ENCODE results near the gene LRRC7. TPM values are rescaled to one million over a fixed set of nuclear protein-coding genes. Genes with fewer than 3 reads are reported as not detected.
"Not testable (repeated sequence)": the region's sequence is repeated elsewhere in the genome, so short reads cannot be mapped to it uniquely, and the experiment has no call there.

LRRC7 gene
- total and polyA plus RNA-seq, 2 donors (not counting 1 experiment from before 2014, with no cell fraction given), result 0.03 TPM; not detected in 1

DNA sequence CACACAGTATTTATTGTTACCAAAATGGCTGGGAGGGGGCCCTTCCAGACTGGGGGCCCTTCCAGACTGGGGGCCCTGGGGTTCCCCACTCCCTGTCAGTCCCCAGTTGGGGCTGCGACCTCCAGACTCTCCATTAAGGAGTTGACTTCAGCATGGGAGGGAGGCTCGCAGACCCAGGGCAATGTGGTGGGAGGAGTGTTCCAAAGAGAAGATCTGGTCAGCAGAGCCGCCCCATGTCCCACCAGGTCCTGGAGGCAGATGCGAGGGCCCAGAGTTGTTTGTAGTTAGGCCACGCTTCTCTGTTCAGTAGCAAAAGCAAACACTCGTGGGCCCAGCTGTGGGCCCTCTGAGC is 352.2 kb downstream of the LRRC7 start:
- H3K27me3 ChIP-seq (ENCODE audit: control insufficient read depth, insufficient read depth, low read length), result no peaks in the 10 kb centered on the region
- H3K9ac ChIP-seq (ENCODE audit: insufficient read depth, low read length), result no peak overlapping the region
- no peak overlapping the region for H3K4me3 ChIP-seq (replicated peaks in 1 of 4; ENCODE audit: control extremely low read depth in 1 of 4, insufficient read depth in 1 of 4, low read depth in 3 of 4, low read length in 4 of 4)
- no peak for DNase-seq (ENCODE audit: low read depth in 2 of 2)
- TF ChIP-seq, protein P1, sequence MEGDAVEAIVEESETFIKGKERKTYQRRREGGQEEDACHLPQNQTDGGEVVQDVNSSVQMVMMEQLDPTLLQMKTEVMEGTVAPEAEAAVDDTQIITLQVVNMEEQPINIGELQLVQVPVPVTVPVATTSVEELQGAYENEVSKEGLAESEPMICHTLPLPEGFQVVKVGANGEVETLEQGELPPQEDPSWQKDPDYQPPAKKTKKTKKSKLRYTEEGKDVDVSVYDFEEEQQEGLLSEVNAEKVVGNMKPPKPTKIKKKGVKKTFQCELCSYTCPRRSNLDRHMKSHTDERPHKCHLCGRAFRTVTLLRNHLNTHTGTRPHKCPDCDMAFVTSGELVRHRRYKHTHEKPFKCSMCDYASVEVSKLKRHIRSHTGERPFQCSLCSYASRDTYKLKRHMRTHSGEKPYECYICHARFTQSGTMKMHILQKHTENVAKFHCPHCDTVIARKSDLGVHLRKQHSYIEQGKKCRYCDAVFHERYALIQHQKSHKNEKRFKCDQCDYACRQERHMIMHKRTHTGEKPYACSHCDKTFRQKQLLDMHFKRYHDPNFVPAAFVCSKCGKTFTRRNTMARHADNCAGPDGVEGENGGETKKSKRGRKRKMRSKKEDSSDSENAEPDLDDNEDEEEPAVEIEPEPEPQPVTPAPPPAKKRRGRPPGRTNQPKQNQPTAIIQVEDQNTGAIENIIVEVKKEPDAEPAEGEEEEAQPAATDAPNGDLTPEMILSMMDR (conservative IDR thresholded peaks at IDR 0.05 in 1 of 2, IDR thresholded peaks at IDR 0.05 in 1 of 2; ENCODE audit: low read depth in 1 of 2, low read length in 2 of 2), result no peak
- TF ChIP-seq EZH2 (IDR thresholded peaks at IDR 0.05; ENCODE audit: low read length, missing control alignments), result no peak
- H3K9me3 ChIP-seq (ENCODE audit: control insufficient read depth, insufficient read depth, low read depth, low read length), result no peaks in the 10 kb centered on the region
- H4K20me1 ChIP-seq (ENCODE audit: control insufficient read depth, extremely low read depth, insufficient read depth, low read length), result no peaks in the 10 kb centered on the region
- H3K79me2 ChIP-seq (ENCODE audit: control insufficient read depth, insufficient read depth, low read length), result no peaks in the 10 kb centered on the region
- no peaks in the 10 kb centered on the region for H3K36me3 ChIP-seq (ENCODE audit: control insufficient read depth, insufficient read depth, low read length)
- no peak overlapping the region for H3K27ac ChIP-seq (ENCODE audit: insufficient read depth, low read length)
- no peak overlapping the region for H2AFZ ChIP-seq (ENCODE audit: low read length)
- H3K4me2 ChIP-seq (ENCODE audit: extremely low read depth, insufficient read depth, low read length), result no peak overlapping the region
- peaks cover 1% of the 10 kb centered on the region for H3K4me1 ChIP-seq (ENCODE audit: control insufficient read depth, extremely low read depth, insufficient read depth, low read length)

DNA sequence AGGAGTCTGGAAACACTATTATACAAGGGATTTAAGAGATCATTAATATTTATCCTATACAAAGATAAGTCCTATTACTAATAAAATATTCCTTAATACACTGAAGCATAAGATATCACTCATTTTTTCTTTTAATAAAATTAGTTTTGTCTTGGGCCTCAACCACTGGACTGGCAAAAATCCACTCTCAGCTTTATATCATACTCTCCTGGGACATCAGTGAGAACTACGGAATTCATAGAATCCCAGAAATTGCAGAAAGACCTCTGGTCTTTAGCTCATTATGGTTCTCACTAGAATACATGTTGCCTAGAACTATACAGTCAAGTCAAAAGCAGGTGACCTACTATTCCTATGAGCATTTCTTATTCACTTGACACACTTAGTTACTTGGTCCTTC is 352.7 kb downstream of the LRRC7 start:
- Histone ChIP-seq H3K27ac (ENCODE audit: insufficient read depth, low read length) (no peak overlapping the region), H3K4me2 (ENCODE audit: extremely low read depth, insufficient read depth, low read length) (no peak overlapping the region), H3K36me3 (ENCODE audit: control insufficient read depth, insufficient read depth, low read length) (no peaks in the 10 kb centered on the region), H3K4me3 (replicated peaks in 1 of 4; ENCODE audit: control extremely low read depth in 1 of 4, insufficient read depth in 1 of 4, low read depth in 3 of 4, low read length in 4 of 4) (no peak overlapping the region), H3K4me1 (ENCODE audit: control insufficient read depth, extremely low read depth, insufficient read depth, low read length) (no peaks in the 10 kb centered on the region), H3K9me3 (ENCODE audit: control insufficient read depth, insufficient read depth, low read depth, low read length) (no peaks in the 10 kb centered on the region), H3K27me3 (ENCODE audit: control insufficient read depth, insufficient read depth, low read length) (no peaks in the 10 kb centered on the region), H3K9ac (ENCODE audit: insufficient read depth, low read length) (no peak overlapping the region), H2AFZ (ENCODE audit: low read length) (no peak overlapping the region), H4K20me1 (ENCODE audit: control insufficient read depth, extremely low read depth, insufficient read depth, low read length) (no peaks in the 10 kb centered on the region), H3K79me2 (ENCODE audit: control insufficient read depth, insufficient read depth, low read length) (no peaks in the 10 kb centered on the region)
- TF ChIP-seq, protein P1 (conservative IDR thresholded peaks at IDR 0.05 in 1 of 2, IDR thresholded peaks at IDR 0.05 in 1 of 2; ENCODE audit: low read depth in 1 of 2, low read length in 2 of 2), result no peak
- no peak for TF ChIP-seq EZH2 (IDR thresholded peaks at IDR 0.05; ENCODE audit: low read length, missing control alignments)
- no peak for DNase-seq (ENCODE audit: low read depth in 2 of 2)

DNA sequence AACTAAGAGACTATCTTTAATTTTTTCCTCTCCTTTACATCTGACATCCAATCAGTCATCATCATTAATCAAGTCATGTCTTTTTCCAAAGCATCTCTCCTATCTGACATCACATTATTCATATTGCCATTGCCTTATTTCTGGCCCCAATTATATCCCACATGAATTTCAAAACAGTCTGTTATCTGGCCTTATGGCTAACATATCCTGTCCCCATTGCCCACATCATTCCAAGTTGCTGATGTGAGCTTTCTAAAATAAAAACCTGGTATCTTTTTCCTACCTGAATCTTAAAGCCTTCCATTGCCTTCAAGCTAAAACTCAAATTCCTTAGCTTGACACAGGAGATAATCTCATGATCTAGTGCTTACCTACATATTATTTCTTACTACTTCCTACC is 353.8 kb downstream of the LRRC7 start:
- peak in 1 of 2 donors; percentile 27 for DNase-seq (ENCODE audit: low read depth in 2 of 2)
- H3K9me3 ChIP-seq (ENCODE audit: control insufficient read depth, insufficient read depth, low read depth, low read length), result no peaks in the 10 kb centered on the region
- no peak overlapping the region for H3K9ac ChIP-seq (ENCODE audit: insufficient read depth, low read length)
- no peaks in the 10 kb centered on the region for H3K36me3 ChIP-seq (ENCODE audit: control insufficient read depth, insufficient read depth, low read length)
- H3K4me1 ChIP-seq (ENCODE audit: control insufficient read depth, extremely low read depth, insufficient read depth, low read length), result no peaks in the 10 kb centered on the region
- no peaks in the 10 kb centered on the region for H3K27me3 ChIP-seq (ENCODE audit: control insufficient read depth, insufficient read depth, low read length)
- H2AFZ ChIP-seq (ENCODE audit: low read length), result no peak overlapping the region
- H3K4me3 ChIP-seq (replicated peaks in 1 of 4; ENCODE audit: control extremely low read depth in 1 of 4, insufficient read depth in 1 of 4, low read depth in 3 of 4, low read length in 4 of 4), result no peak overlapping the region
- no peaks in the 10 kb centered on the region for H3K79me2 ChIP-seq (ENCODE audit: control insufficient read depth, insufficient read depth, low read length)
- no peak overlapping the region for H3K4me2 ChIP-seq (ENCODE audit: extremely low read depth, insufficient read depth, low read length)
- H4K20me1 ChIP-seq (ENCODE audit: control insufficient read depth, extremely low read depth, insufficient read depth, low read length), result no peaks in the 10 kb centered on the region
- TF ChIP-seq, protein P1 (conservative IDR thresholded peaks at IDR 0.05 in 1 of 2, IDR thresholded peaks at IDR 0.05 in 1 of 2; ENCODE audit: low read depth in 1 of 2, low read length in 2 of 2), result no peak
- TF ChIP-seq EZH2 (IDR thresholded peaks at IDR 0.05; ENCODE audit: low read length, missing control alignments), result no peak
- H3K27ac ChIP-seq (ENCODE audit: insufficient read depth, low read length), result no peak overlapping the region

DNA sequence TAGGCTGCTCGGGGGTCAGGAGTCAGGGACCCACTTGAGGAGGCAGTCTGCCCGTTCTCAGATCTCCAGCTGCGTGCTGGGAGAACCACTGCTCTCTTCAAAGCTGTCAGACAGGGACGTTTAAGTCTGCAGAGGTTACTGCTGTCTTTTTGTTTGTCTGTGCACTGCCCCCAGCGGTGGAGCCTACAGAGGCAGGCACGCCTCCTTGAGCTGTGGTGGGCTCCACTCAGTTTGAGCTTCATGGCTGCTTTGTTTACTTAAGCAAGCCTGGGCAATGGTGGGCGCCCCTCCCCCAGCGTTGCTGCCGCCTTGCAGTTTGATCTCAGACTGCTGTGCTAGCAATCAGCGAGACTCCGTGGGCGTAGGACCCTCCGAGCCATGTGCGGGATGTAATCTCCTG is 360.5 kb downstream of the LRRC7 start:
- not testable (repeated sequence) for H3K9ac ChIP-seq (ENCODE audit: insufficient read depth, low read length); H3K27me3 ChIP-seq (ENCODE audit: control insufficient read depth, insufficient read depth, low read length); H3K9me3 ChIP-seq (ENCODE audit: control insufficient read depth, insufficient read depth, low read depth, low read length); H3K36me3 ChIP-seq (ENCODE audit: control insufficient read depth, insufficient read depth, low read length); H4K20me1 ChIP-seq (ENCODE audit: control insufficient read depth, extremely low read depth, insufficient read depth, low read length); H3K4me1 ChIP-seq (ENCODE audit: control insufficient read depth, extremely low read depth, insufficient read depth, low read length); H2AFZ ChIP-seq (ENCODE audit: low read length); H3K27ac ChIP-seq (ENCODE audit: insufficient read depth, low read length); H3K4me2 ChIP-seq (ENCODE audit: extremely low read depth, insufficient read depth, low read length); H3K4me3 ChIP-seq (replicated peaks in 1 of 4; ENCODE audit: control extremely low read depth in 1 of 4, insufficient read depth in 1 of 4, low read depth in 3 of 4, low read length in 4 of 4); H3K79me2 ChIP-seq (ENCODE audit: control insufficient read depth, insufficient read depth, low read length); DNase-seq (ENCODE audit: low read depth in 2 of 2)

All from fibroblast of lung (primary cell).